ENCODE results near the gene CCL28.
"Not testable (repeated sequence)": the region's sequence is repeated elsewhere in the genome, so short reads cannot be mapped to it uniquely, and the experiment has no call there.

CCL28 gene

GRCh38 chr5:43412156-43412555 lies at the start of gene CCL28:
CCL28 (minus strand) TSS chr5:43412391; CDS start chr5:43412316, 75 bp downstream.
- no peak for DNase-seq

- DNase-seq = no peak
These were observed 48.9 kb upstream of the CCL28 start for GRCh38 chr5:43461066-43461465.

- no peak for DNase-seq
These were observed 44.4 kb upstream of the CCL28 start for GRCh38 chr5:43456556-43456955.

GRCh38 chr5:43441575-43441974 lies 29.4 kb upstream of the CCL28 start:
- DNase-seq = not testable (repeated sequence)

- no peak for DNase-seq
These were observed 25.0 kb upstream of the CCL28 start for GRCh38 chr5:43437062-43437660.

- no peak for DNase-seq
These were observed 21.2 kb upstream of the CCL28 start for GRCh38 chr5:43433382-43433781.

GRCh38 chr5:43432486-43433375 lies 20.5 kb upstream of the CCL28 start:
- DNase-seq = no peak

- no peak for DNase-seq
These were observed 17.5 kb upstream of the CCL28 start for GRCh38 chr5:43429706-43430105.

GRCh38 chr5:43429016-43429415 lies 16.8 kb upstream of the CCL28 start:
- no peak for DNase-seq

- DNase-seq = no peak
These were observed 15.1 kb upstream of the CCL28 start for GRCh38 chr5:43427306-43427705.

- no peak for DNase-seq
These were observed 13.8 kb upstream of the CCL28 start for GRCh38 chr5:43425983-43426382.

GRCh38 chr5:43423086-43423485 lies 10.9 kb upstream of the CCL28 start:
- DNase-seq = not testable (repeated sequence)

GRCh38 chr5:43422143-43422542 lies 10.0 kb upstream of the CCL28 start:
- DNase-seq = no peak

GRCh38 chr5:43421450-43422133 lies 9.4 kb upstream of the CCL28 start:
- no peak for DNase-seq

- no peak for DNase-seq
These were observed 8.1 kb upstream of the CCL28 start for GRCh38 chr5:43420241-43420640.

GRCh38 chr5:43418561-43418960 lies 6.4 kb upstream of the CCL28 start:
- DNase-seq = no peak

- no peak for DNase-seq
These were observed 4.7 kb upstream of the CCL28 start for GRCh38 chr5:43416803-43417394.

GRCh38 chr5:43415935-43416802 lies 4.0 kb upstream of the CCL28 start:
- DNase-seq = no peak

- DNase-seq = no peak
These were observed 1.8 kb upstream of the CCL28 start for GRCh38 chr5:43413966-43414365.

- DNase-seq = no peak
These were observed 453 bp upstream of the CCL28 start for GRCh38 chr5:43412644-43413043.

GRCh38 chr5:43411495-43411894 lies 696 bp downstream of the CCL28 start:
- DNase-seq = no peak

- no peak for DNase-seq
These were observed 1.8 kb downstream of the CCL28 start for GRCh38 chr5:43410414-43410813.
